OCI-LY1 (cell line): ENCODE data around the gene GTF2E1.
"Not testable (repeated sequence)": the region's sequence is repeated elsewhere in the genome, so short reads cannot be mapped to it uniquely, and the experiment has no call there.

Experiments used
- H2AFZ ChIP-seq: fragments of 200-600 bp; sonication (generic), shearing (Covaris generic); 2 replicates; pipeline ENCODE4 v1.6.0; 2014; ENCODE audit warnings: antibody characterized with exemption, mild to moderate bottlenecking, low read length
- H3F3A ChIP-seq: fragments of 200-600 bp; sonication (generic), shearing (Covaris generic); 2 replicates; pipeline ENCODE4 v1.6.0; 2014; ENCODE audit warnings: mild to moderate bottlenecking, antibody characterized with exemption, low read length, moderate library complexity; ENCODE audit not compliant: insufficient read depth
- H3K27ac ChIP-seq: fragments of 200-600 bp; sonication (generic); 2 replicates; pipeline ENCODE4 v1.5.1; 2014; ENCODE audit warnings: low read length, mixed run types, mild to moderate bottlenecking, low read depth; ENCODE audit not compliant: poor library complexity, severe bottlenecking
- H3K27me3 ChIP-seq: fragments of 200-600 bp; sonication (generic); 2 replicates; pipeline ENCODE4 v1.6.0; 2014; ENCODE audit warnings: antibody characterized with exemption, mild to moderate bottlenecking, low read length, moderate library complexity; ENCODE audit not compliant: insufficient read depth
- H3K36me3 ChIP-seq: fragments of 200-600 bp; sonication (generic); 2 replicates; pipeline ENCODE4 v1.6.1; 2014; ENCODE audit warnings: mild to moderate bottlenecking, antibody characterized with exemption, low read length, moderate library complexity, mixed read lengths; ENCODE audit not compliant: insufficient read depth
- H3K4me1 ChIP-seq: fragments of 200-600 bp; sonication (generic); 2 replicates; pipeline ENCODE4 v1.5.1; 2014; ENCODE audit warnings: mild to moderate bottlenecking, low read length, moderate library complexity; ENCODE audit not compliant: insufficient read depth, severe bottlenecking
- H3K4me2 ChIP-seq: fragments of 200-600 bp; sonication (generic), shearing (Covaris generic); 2 replicates; pipeline ENCODE4 v1.6.1; 2014; ENCODE audit warnings: low read length
- H3K4me3 ChIP-seq: fragments of 200-600 bp; sonication (generic); 2 replicates; pipeline ENCODE4 v1.5.1; 2014; ENCODE audit warnings: low read length, low read depth, mild to moderate bottlenecking, mixed read lengths; ENCODE audit not compliant: poor library complexity, severe bottlenecking
- H3K79me2 ChIP-seq: fragments of 200-600 bp; shearing (Covaris generic); 2 replicates; pipeline ENCODE4 v1.6.1; 2016; ENCODE audit warnings: mixed run types, low read length, mixed read lengths; ENCODE audit not compliant: insufficient read depth
- H3K9ac ChIP-seq: fragments of 200-600 bp; sonication (generic), shearing (Covaris generic); 2 replicates; pipeline ENCODE4 v1.6.1; 2014; ENCODE audit warnings: mild to moderate bottlenecking, low read length, mixed read lengths
- H3K9me2 ChIP-seq: fragments of 200-600 bp; sonication (generic), shearing (Covaris generic); 2 replicates; pipeline ENCODE4 v1.6.1; 2014; ENCODE audit warnings: low read depth, mild to moderate bottlenecking, low read length, mixed read lengths
- H3K9me3 ChIP-seq: fragments of 200-600 bp; shearing (Covaris generic); 2 replicates; pipeline ENCODE4 v1.6.1; 2014; ENCODE audit warnings: low read length, mixed read lengths
- H4K20me1 ChIP-seq: fragments of 200-600 bp; sonication (generic), shearing (Covaris generic); 2 replicates; pipeline ENCODE4 v1.6.0; 2016; ENCODE audit warnings: mild to moderate bottlenecking, low read length; ENCODE audit not compliant: insufficient read depth
- CTCF ChIP-seq: fragments of 200-600 bp; sonication (generic), shearing (Covaris generic); IDR thresholded peaks from 2 replicates; pipeline ENCODE4 v1.5.1; 2017; ENCODE audit warnings: mild to moderate bottlenecking, antibody characterized with exemption, low read length, moderate library complexity, mixed read lengths
- EZH2 ChIP-seq: fragments of 200-600 bp; sonication (generic), shearing (Covaris generic); IDR thresholded peaks from 2 replicates; pipeline ENCODE4 v1.8.0; 2017; ENCODE audit warnings: borderline replicate concordance, mixed run types, mild to moderate bottlenecking, antibody characterized with exemption, low read length, moderate library complexity, mixed read lengths

Gene GTF2E1

GRCh38 chr3:120730576-120731542 is 11.7 kb upstream of the GTF2E1 start:
- H3K36me3 ChIP-seq, result peaks cover 12% of the 10 kb centered on the region; the same call in 1 of the 2 replicates
- no peak overlapping the region for H2AFZ ChIP-seq
- H3K9me2 ChIP-seq, result no peaks in the 10 kb centered on the region
- H3K27ac ChIP-seq, result no peak overlapping the region
- H3K9ac ChIP-seq, result no peak overlapping the region
- H3K27me3 ChIP-seq, result no peaks in the 10 kb centered on the region
- H3F3A ChIP-seq, result no peaks in the 10 kb centered on the region
- no peak overlapping the region for H3K4me2 ChIP-seq
- H4K20me1 ChIP-seq, result no peaks in the 10 kb centered on the region
- H3K9me3 ChIP-seq, result no peaks in the 10 kb centered on the region
- H3K4me1 ChIP-seq, result no peaks in the 10 kb centered on the region
- TF ChIP-seq EZH2 (no peak), CTCF (no peak)
- H3K4me3 ChIP-seq, result no peak overlapping the region
- H3K79me2 ChIP-seq, result no peaks in the 10 kb centered on the region

GRCh38 chr3:120738006-120738405 is 4.5 kb upstream of the GTF2E1 start:
- H3K36me3 ChIP-seq, result peaks cover 17% of the 10 kb centered on the region
- H3K4me2 ChIP-seq, H3K9me2 ChIP-seq, H3K27ac ChIP-seq, H3K9me3 ChIP-seq, H2AFZ ChIP-seq, H3K9ac ChIP-seq, H3K27me3 ChIP-seq, H3F3A ChIP-seq, H3K4me1 ChIP-seq, H4K20me1 ChIP-seq, H3K4me3 ChIP-seq: not testable (repeated sequence)
- H3K79me2 ChIP-seq, result peaks cover 11% of the 10 kb centered on the region

- H3K79me2 ChIP-seq, result peaks cover 37% of the 10 kb centered on the region
- H3K4me3 ChIP-seq, result peak overlapping the region; percentile 93
- H3K9ac ChIP-seq, result peak overlapping the region; percentile 86
- H3K9me2 ChIP-seq, result no peaks in the 10 kb centered on the region
- no peaks in the 10 kb centered on the region for H3K27me3 ChIP-seq
- TF ChIP-seq CTCF (no peak), EZH2 (no peak)
- H3K4me2 ChIP-seq, result peak overlapping the region; percentile 97
- no peaks in the 10 kb centered on the region for H3F3A ChIP-seq
- H3K27ac ChIP-seq, result peak overlapping the region; percentile 87
- H3K36me3 ChIP-seq, result peaks cover 17% of the 10 kb centered on the region
- peaks cover 21% of the 10 kb centered on the region for H3K4me1 ChIP-seq
- H2AFZ ChIP-seq, result peak overlapping the region; percentile 67; the same call in 1 of the 2 replicates
- H3K9me3 ChIP-seq, result no peaks in the 10 kb centered on the region
- no peaks in the 10 kb centered on the region for H4K20me1 ChIP-seq
Observed at GRCh38 chr3:120741320-120741719, 1.2 kb upstream of the GTF2E1 start.
